PC-3 (cell line): Measurements from ENCODE around the gene FAM163A. TPM values are rescaled to one million over a fixed set of nuclear protein-coding genes. Genes with fewer than 3 reads are reported as not detected.
"Not testable (repeated sequence)": the region's sequence is repeated elsewhere in the genome, so short reads cannot be mapped to it uniquely, and the experiment has no call there.

Experiments used
- ATAC-seq: fragments of 200-7000 bp; cut with Tn5 transposase; 2 replicates; pipeline ENCODE4 v1.9.1; 2020; ENCODE audit warnings: mild to moderate bottlenecking, moderate library complexity
- BruUV-seq: library from RNA; stranded (reverse); fragments of 400-500 nt; replicated peaks from 2 replicates; lab custom pipeline; 2021; lab: Mats Ljungman, UMichigan
- CTCF ChIA-PET: fragments of 300-600 bp; sonication (Branson Sonifier 250); formaldehyde crosslinking; loops from one replicate; lab custom pipeline; 2022; ENCODE audit warnings: antibody characterized with exemption; lab: Charles Lee
- POLR2A ChIA-PET: fragments of 300-600 bp; sonication (Branson Sonifier 250); formaldehyde crosslinking; loops from one replicate; lab custom pipeline; 2022; ENCODE audit warnings: antibody characterized with exemption; ENCODE audit not compliant: unreplicated experiment; lab: Charles Lee
- DNase-seq: peaks from one replicate; pipeline ENCODE4 v3.0.0-alpha.2; 2015
- H2AFZ ChIP-seq: fragments of 300-600 bp; sonication (generic); 2 replicates; pipeline ENCODE4 v1.6.0; 2016; ENCODE audit warnings: antibody characterized with exemption, low read length
- H3F3A ChIP-seq: fragments of 300-600 bp; sonication (generic); one replicate; pipeline ENCODE4 v1.6.0; 2017; ENCODE audit warnings: antibody characterized with exemption, low read length, control low read depth, mild to moderate bottlenecking; ENCODE audit not compliant: unreplicated experiment
- H3K27ac ChIP-seq: fragments of 300-600 bp; sonication (generic); 2 replicates; pipeline ENCODE4 v1.5.1; 2016; ENCODE audit warnings: mild to moderate bottlenecking, low read length
- H3K27me3 ChIP-seq: fragments of 300-600 bp; sonication (generic); 2 replicates; pipeline ENCODE4 v1.6.1; 2016; ENCODE audit warnings: low read length, mixed read lengths
- H3K36me3 ChIP-seq: fragments of 300-600 bp; sonication (generic); 2 replicates; pipeline ENCODE4 v1.6.1; 2016; ENCODE audit warnings: low read depth, mixed run types, low read length, mixed read lengths
- H3K4me1 ChIP-seq: fragments of 300-600 bp; sonication (generic); 2 replicates; pipeline ENCODE4 v1.5.1; 2016; ENCODE audit warnings: low read length; ENCODE audit not compliant: insufficient read depth
- H3K4me2 ChIP-seq: fragments of 300-600 bp; sonication (generic); 2 replicates; pipeline ENCODE4 v1.6.0; 2016; ENCODE audit warnings: low read length
- H3K4me3 ChIP-seq: fragments of 300-600 bp; sonication (generic); 2 replicates; pipeline ENCODE4 v1.5.1; 2016; ENCODE audit warnings: mild to moderate bottlenecking, low read length, mixed read lengths
- H3K79me2 ChIP-seq: fragments of 300-600 bp; sonication (generic); 2 replicates; pipeline ENCODE4 v1.6.1; 2017; ENCODE audit warnings: low read length, mixed read lengths
- H3K9ac ChIP-seq: fragments of 300-600 bp; sonication (generic); 2 replicates; pipeline ENCODE4 v1.6.0; 2016; ENCODE audit warnings: mild to moderate bottlenecking, low read length
- H3K9me2 ChIP-seq: fragments of 300-600 bp; sonication (generic); replicated peaks from 2 replicates; pipeline ENCODE4 v1.6.1; 2016; ENCODE audit warnings: mixed run types, low read length, mixed read lengths
- H3K9me3 ChIP-seq: fragments of 300-600 bp; sonication (generic); 2 replicates; pipeline ENCODE4 v1.6.1; 2016; ENCODE audit warnings: low read length, mixed read lengths
- H4K20me1 ChIP-seq: fragments of 300-600 bp; sonication (generic); 2 replicates; pipeline ENCODE4 v1.6.1; 2016; ENCODE audit warnings: low read length, mixed read lengths
- CTCF ChIP-seq: fragments of 300-600 bp; sonication (generic); conservative IDR thresholded peaks from 2 replicates; pipeline ENCODE4 v1.5.1; 2017; ENCODE audit warnings: antibody characterized with exemption, low read depth, mild to moderate bottlenecking, low read length
- EZH2 ChIP-seq: fragments of 300-600 bp; sonication (generic); IDR thresholded peaks from one replicate; pipeline ENCODE4 v1.6.1; 2017; ENCODE audit warnings: antibody characterized with exemption, mild to moderate bottlenecking, low read length; ENCODE audit not compliant: unreplicated experiment
- EZH2phosphoT487 ChIP-seq: fragments of 300-600 bp; sonication (generic); IDR thresholded peaks from 2 replicates; pipeline ENCODE4 v1.6.1; 2018; ENCODE audit warnings: mild to moderate bottlenecking, antibody characterized with exemption, low read length, borderline replicate concordance
- intact Hi-C: fragments of 100-400 bp; cut with micrococcal nuclease; formaldehyde crosslinking; loops from 2 replicates; pipeline ENCODE4 v1.9.0; 2023
- total RNA-seq: library from RNA; depleted of rRNA; stranded (reverse); fragments of >200 nt; gene quantifications from 2 replicates; pipeline ENCODE4 v1.2.3, GENCODE V29; 2014

FAM163A gene
- total RNA-seq, 1 experiment from 2014 or later: not detected

- no peaks in the 10 kb centered on the region for H3K27me3 ChIP-seq
- no peak overlapping the region for H3K4me3 ChIP-seq
- TF ChIP-seq EZH2: no peak
- no peak for TF ChIP-seq CTCF
- no peak for TF ChIP-seq EZH2phosphoT487
- no peaks in the 10 kb centered on the region for H3K79me2 ChIP-seq
- ATAC-seq: peak; percentile 97
- H2AFZ ChIP-seq: no peak overlapping the region
- H3K9me3 ChIP-seq: no peaks in the 10 kb centered on the region
- intact Hi-C loops: loop anchor here (1.0 kb wide), 1 partner anchor 24 kb away; no protein-coding TSS in a partner anchor
- no peaks in the 10 kb centered on the region for H3K9me2 ChIP-seq
- H3F3A ChIP-seq: no peaks in the 10 kb centered on the region
- H3K4me1 ChIP-seq: no peaks in the 10 kb centered on the region
- no peaks in the 10 kb centered on the region for H4K20me1 ChIP-seq
- no TSS peak for BruUV-seq
- DNase-seq: no peak
- CTCF ChIA-PET: interaction anchor here (1.0 kb wide), 1 partner anchor 25 kb away, joined by 6 read pairs; no protein-coding TSS in a partner anchor
- H3K4me2 ChIP-seq: no peak overlapping the region
- H3K36me3 ChIP-seq: no peaks in the 10 kb centered on the region; the same call in 1 of the 2 replicates
- POLR2A ChIA-PET: no interaction called here
- no peak overlapping the region for H3K27ac ChIP-seq
- no peak overlapping the region for H3K9ac ChIP-seq
These were observed 97.0 kb downstream of the FAM163A start for GRCh38 chr1:179840107-179840506.

GRCh38 chr1:179848233-179848632, 105.1 kb downstream of the FAM163A start:
- H3K9me2 ChIP-seq: no peaks in the 10 kb centered on the region
- H3K4me3 ChIP-seq: no peak overlapping the region
- no peaks in the 10 kb centered on the region for H4K20me1 ChIP-seq
- H3K4me2 ChIP-seq: no peak overlapping the region
- no peak for TF ChIP-seq CTCF
- H3K9ac ChIP-seq: no peak overlapping the region
- no peaks in the 10 kb centered on the region for H3F3A ChIP-seq
- no peak for ATAC-seq
- no peak for DNase-seq
- H3K9me3 ChIP-seq: no peaks in the 10 kb centered on the region
- BruUV-seq: no TSS peak
- intact Hi-C loops: no loop called here
- no peaks in the 10 kb centered on the region for H3K4me1 ChIP-seq
- no peaks in the 10 kb centered on the region for H3K27me3 ChIP-seq
- no peak overlapping the region for H3K27ac ChIP-seq
- H3K36me3 ChIP-seq: peaks cover 4% of the 10 kb centered on the region; the same call in 1 of the 2 replicates
- ChIA-PET POLR2A (no interaction called here), CTCF (no interaction called here)
- H3K79me2 ChIP-seq: no peaks in the 10 kb centered on the region
- H2AFZ ChIP-seq: no peak overlapping the region

- Histone ChIP-seq H3K79me2 (no peaks in the 10 kb centered on the region), H3K4me2 (no peak overlapping the region), H3K9me2 (no peaks in the 10 kb centered on the region), H3K4me1 (no peaks in the 10 kb centered on the region), H3K4me3 (no peak overlapping the region), H3K27ac (no peak overlapping the region), H3K9ac (no peak overlapping the region), H3F3A (no peaks in the 10 kb centered on the region), H3K27me3 (no peaks in the 10 kb centered on the region), H2AFZ (no peak overlapping the region), H3K36me3 (0 out of 2 replicates have a peak, but pooled peaks cover 4% of the 10 kb centered on the region), H4K20me1 (no peaks in the 10 kb centered on the region), H3K9me3 (no peaks in the 10 kb centered on the region)
- no peak for DNase-seq
- ChIA-PET CTCF (no interaction called here), POLR2A (no interaction called here)
- no peak for ATAC-seq
- TF ChIP-seq CTCF: no peak
- no peak for TF ChIP-seq EZH2phosphoT487
- TF ChIP-seq EZH2: no peak
- intact Hi-C loops: no loop called here
- BruUV-seq: no TSS peak
These were observed 110.0 kb downstream of the FAM163A start for GRCh38 chr1:179853102-179853501.

- H3K9me2 ChIP-seq, H3K79me2 ChIP-seq, H3K4me3 ChIP-seq, ATAC-seq, H3K4me2 ChIP-seq, H3K9ac ChIP-seq, CTCF ChIA-PET, H3K36me3 ChIP-seq, H3K27ac ChIP-seq, H2AFZ ChIP-seq, intact Hi-C loops, H4K20me1 ChIP-seq, H3K9me3 ChIP-seq, DNase-seq, BruUV-seq, H3K4me1 ChIP-seq, H3K27me3 ChIP-seq, POLR2A ChIA-PET, H3F3A ChIP-seq: not testable (repeated sequence)
These were observed 112.7 kb downstream of the FAM163A start for GRCh38 chr1:179855831-179856230.
